Neural progenitor cell (in vitro differentiated cells): ENCODE results near the gene ACTL7B.

ENCODE experiments used
- EZH2 ChIP-seq: fragments of 200-600 bp; sonication (generic); IDR thresholded peaks from 2 replicates; pipeline ENCODE4 v1.6.1; 2017; ENCODE audit warnings: antibody characterized with exemption, mild to moderate bottlenecking, moderate library complexity
- EZH2phosphoT487 ChIP-seq: fragments of 200-600 bp; sonication (generic); IDR thresholded peaks from 2 replicates; pipeline ENCODE4 v1.6.1; 2017; ENCODE audit warnings: antibody characterized with exemption
- TF ChIP-seq, protein P1 (sequence below): fragments of 200-600 bp; sonication (generic); IDR thresholded peaks from 2 replicates; pipeline ENCODE4 v1.5.1; 2017; ENCODE audit warnings: antibody characterized with exemption, mild to moderate bottlenecking

DNA sequence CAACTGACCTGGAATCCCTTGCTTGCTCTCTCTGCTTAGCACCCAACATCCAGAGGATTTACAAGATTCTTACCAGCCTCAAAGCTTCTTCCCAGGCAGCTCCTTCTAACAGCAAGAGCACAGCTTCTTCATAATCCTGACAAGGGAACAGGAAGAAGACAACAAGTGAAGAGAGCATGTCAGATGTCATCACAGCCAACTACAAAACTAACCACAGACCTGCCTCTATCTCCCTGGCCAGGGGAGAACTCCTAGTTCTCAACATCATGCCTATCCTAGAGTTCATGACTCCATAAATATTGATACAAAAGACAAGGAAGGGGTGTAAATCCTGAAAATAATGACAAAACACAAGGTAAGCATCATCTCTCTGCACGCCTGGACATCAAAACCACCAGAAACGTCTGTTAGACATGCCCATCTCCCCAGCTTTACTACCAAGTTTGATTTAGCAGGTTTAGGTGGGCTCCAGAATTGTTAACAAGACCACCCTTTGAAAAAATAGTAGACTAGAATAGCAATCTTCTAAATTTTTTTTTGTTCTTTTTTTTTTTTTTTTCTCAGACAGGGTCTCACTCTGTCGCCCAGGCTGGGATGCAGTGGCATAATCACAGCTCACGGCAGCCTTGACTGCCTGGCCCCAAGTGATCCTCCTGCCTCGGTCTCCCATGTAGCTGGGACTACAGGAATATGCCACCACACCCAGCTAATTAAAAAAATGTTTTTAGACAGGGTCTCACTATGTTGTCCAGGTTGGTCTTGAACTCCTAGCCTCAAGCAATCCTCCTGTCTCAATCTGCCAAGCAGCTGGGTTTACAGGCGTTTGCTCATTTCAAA lies 26.5 kb upstream of the ACTL7B start:
- TF ChIP-seq, protein P1, sequence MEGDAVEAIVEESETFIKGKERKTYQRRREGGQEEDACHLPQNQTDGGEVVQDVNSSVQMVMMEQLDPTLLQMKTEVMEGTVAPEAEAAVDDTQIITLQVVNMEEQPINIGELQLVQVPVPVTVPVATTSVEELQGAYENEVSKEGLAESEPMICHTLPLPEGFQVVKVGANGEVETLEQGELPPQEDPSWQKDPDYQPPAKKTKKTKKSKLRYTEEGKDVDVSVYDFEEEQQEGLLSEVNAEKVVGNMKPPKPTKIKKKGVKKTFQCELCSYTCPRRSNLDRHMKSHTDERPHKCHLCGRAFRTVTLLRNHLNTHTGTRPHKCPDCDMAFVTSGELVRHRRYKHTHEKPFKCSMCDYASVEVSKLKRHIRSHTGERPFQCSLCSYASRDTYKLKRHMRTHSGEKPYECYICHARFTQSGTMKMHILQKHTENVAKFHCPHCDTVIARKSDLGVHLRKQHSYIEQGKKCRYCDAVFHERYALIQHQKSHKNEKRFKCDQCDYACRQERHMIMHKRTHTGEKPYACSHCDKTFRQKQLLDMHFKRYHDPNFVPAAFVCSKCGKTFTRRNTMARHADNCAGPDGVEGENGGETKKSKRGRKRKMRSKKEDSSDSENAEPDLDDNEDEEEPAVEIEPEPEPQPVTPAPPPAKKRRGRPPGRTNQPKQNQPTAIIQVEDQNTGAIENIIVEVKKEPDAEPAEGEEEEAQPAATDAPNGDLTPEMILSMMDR: no peak
- no peak for TF ChIP-seq EZH2phosphoT487
- TF ChIP-seq EZH2: no peak
